DMS 273 (cell line): ENCODE results near the gene TVP23C.

Experiments used
- DNase-seq: peaks from one replicate; lab custom pipeline; 2025; ENCODE audit not compliant: unreplicated experiment; lab: John Stamatoyannopoulos, UW

TVP23C gene

DNA sequence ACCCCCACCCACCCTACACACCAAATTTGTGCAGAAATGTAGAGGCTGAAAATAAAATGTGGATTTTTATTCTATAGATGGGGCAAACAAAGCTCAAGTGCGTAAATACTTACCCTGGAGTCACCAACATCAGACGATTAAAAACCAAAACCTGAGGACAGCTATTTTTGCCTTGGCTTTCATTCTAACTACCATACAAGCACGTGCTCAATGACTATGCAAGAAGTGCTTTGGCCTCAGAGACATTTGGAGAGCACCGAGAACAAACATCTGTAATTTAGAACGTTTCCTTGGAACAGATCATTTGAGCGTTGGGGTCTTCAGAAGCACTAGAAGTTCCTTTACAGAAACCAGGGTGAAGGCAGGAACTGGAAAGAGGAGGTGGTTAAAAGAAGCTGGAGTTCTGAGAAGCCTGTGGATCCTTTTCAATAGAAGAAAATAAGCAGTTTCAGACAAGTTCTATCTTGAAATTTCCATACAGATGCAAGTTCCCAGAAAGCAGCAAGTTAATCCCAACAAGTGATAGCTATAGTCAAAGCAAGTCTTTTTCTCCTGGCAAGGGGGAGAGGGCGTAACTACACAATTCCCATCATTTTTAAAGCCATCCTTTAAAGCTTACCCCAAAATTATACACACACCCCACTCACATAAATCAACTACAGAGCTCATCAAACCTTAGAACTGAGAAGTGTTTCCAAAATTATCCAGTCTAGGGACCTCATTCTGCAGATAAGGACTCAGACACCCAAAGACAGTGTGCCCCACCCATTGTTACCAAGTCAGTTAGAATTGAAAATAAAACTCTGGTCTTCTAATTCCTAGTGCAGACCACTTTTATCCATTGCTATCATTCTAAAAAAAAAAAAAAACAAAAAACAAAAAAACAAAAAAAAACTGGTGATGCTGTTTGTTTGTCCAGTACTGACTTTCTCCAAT is 66.3 kb downstream of the TVP23C start:
- DNase-seq, result no peak

DNA sequence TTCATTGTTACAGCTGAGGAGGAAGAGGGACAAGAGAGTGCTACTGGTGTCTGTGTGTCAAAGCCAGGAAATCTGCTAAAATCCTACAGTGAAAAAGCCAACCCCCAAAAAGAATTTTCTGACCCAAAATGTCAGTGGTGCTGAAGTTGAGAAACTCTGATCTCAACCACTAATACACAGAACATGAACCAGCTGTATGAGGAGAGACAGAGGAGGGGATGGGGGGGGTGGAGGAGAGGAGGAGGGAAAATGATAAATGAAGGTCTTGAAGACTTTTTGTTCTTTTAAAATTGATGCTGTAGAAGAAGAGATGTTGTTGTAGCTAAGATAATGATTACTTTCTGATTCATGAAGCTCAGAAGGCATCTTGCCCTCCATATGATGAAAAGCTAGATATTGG is 68.5 kb downstream of the TVP23C start:
- DNase-seq, result no peak

- DNase-seq, result no peak
Observed at GRCh38 chr17:15493693-15494035, 69.6 kb downstream of the TVP23C start.

DNA sequence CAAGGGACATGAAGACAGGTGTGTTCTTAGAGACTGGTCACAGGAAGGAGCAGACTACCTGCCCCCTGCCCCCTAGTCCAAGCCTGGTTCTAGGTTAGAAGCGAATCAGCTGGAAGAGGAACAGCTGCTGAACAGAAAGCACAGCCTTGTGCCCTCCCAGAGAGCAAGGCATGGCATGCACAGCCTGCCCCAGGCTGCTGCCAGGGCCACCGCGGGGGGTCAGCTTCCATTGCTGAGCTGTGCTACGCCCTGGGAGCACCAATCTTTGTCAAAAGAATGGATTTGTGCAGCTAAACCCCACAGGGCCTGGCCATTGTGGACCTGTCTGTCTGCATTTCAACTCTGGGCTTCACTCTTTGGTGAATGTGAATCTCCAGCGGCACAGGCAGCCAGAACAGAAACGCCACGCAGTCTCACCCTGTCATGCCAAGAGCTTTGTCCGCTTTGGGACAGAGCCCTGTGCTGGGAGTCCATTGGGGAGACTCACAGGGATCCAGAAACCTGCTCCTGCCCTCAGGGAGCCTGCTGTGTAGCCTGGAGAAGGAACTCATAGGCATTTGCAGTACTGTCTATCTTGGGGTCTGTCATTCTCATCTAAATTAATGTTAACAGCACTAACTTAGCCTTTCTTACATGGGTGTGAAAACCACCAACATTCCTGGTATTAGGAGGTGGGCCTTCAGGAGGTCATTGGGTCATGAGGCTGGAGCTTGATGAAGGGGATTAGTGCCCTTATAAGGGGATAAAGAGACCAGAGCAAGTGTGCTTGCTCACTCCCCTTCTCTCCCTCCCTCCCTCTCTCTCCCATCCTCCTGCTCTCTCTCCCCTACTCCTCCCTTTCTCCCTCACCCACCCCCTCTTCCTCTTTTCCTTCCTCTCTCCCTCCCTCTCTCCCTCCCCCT is 70.2 kb downstream of the TVP23C start:
- peak; percentile 14 for DNase-seq

DNA sequence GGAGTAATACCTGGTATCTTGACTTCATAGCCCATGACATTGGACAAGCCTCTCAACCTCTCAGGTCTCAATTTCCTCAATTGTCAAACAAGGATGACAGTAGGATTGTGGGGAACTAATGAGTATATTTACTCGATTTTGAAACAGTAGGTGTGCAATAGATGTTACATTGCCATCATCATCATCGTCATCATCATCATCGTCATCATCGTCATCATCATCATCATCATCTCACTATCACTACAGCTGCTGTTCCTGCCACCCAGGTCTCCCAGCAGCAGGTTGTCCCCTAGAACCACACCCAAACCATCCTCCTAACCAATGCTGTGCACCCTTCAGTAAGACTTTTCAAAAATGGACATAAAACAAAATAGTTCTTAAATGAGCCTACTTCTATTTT is 71.1 kb downstream of the TVP23C start:
- no peak for DNase-seq

DNA sequence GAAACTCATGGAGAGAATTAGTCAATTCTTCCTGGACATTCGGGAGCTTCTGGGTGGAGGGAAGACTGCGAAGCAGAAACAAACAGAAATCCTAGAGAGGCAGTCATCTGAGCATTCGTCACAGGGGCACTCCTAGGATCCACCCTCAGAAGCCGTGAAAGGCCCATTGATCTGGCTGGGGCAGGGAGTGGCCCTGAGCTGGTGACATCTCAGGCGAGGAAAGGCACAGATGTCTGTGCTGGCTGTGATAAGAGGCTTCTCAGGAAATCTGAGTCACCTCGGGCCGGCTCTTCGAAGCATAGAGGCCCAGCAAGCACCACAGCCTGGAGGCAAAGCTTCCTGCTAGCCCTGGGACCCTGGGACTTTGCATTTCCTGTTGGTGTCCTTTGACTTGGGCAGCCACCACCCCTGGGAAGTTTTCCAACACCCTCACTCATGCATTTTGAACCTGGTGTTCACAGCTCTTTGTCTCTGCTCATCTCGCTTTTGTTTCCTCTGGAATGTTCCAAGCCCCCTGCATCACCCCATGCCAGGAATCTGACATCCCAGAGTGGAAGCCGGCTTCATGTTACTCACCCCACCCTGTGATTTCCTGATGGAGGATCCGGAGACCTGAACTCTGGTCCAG is 72.5 kb downstream of the TVP23C start:
- DNase-seq, result no peak

DNA sequence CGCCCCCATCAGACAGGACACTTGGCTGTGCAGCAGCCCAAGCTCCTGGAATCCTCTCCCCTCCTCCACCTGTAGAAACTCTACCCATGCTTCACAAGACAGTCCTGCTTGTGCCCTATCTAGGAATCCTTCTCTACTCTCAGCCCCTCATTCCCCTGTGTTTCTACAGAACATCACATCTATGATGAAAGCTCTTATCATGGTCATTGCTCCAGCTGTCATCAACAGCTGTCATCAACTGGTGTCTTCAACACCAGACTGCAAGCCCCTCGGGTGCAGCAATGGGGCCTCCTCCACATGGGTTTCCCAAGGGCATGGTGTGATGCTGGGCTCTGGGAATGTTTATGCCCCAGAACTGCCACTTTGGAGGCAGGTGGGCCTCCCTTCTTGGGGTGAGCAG is 74.7 kb downstream of the TVP23C start:
- DNase-seq, result peak; percentile 6

DNA sequence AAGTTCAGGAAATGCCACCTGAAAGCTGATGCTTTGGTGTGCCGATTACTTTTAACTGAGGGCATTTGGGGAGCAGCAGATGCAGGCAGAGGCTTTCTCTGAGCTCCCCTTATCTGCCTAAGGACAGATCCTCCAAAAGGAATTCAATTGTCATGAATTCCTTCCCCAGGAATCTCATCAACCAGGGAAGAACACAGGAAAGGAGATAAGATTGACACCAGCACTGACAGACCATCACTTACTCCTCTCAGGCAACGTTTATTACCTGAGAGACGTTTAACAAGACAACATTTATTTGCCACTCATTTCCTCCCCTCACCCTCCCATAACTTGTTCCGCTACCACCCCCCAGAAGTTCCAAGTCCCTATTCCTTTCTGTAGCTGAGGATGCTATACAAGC is 78.2 kb downstream of the TVP23C start:
- DNase-seq, result no peak

GRCh38 chr17:15483431-15483830 is 79.9 kb downstream of the TVP23C start:
- no peak for DNase-seq

GRCh38 chr17:15482476-15482875 is 80.8 kb downstream of the TVP23C start:
- DNase-seq, result no peak

GRCh38 chr17:15481481-15481880 is 81.8 kb downstream of the TVP23C start:
- DNase-seq, result no peak

DNA sequence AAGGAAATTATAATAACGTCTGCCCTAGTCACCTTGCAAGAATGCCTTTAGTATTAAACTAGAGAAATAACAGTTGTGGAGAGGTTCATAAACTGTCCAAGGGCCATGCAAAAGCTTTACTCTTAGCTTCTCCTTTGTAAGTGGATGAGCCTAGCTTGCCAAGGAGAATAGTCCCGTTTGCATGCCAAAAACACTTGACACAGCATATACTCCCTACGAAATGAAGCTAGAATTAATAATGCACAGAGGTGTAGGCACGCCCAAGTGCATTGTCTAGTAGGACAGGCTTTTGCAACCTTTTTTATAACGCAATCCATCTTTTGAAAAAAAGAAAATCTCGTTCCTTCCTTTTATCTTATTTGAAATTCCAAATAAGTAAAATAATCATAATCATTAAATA is 83.1 kb downstream of the TVP23C start:
- no peak for DNase-seq

DNA sequence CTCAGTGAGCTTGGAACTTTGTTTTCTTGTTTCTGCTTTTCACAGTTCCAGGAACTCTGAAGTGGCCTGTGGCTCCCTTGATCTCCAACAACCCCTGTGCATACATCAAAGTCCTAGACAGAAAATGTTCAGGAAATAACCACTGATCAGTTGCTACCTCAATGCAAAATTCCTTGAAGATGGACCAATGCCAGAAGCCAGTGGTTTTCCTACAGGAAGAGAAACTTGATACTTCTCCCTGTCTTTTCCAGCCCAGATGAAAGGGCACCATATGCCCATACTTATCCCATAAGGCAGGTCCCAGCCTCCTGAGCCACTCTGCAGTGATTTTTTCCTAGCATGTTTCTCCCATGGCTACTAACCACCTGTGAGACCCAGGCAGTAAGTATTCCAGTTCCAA is 83.6 kb downstream of the TVP23C start:
- peak; percentile 76 for DNase-seq

DNA sequence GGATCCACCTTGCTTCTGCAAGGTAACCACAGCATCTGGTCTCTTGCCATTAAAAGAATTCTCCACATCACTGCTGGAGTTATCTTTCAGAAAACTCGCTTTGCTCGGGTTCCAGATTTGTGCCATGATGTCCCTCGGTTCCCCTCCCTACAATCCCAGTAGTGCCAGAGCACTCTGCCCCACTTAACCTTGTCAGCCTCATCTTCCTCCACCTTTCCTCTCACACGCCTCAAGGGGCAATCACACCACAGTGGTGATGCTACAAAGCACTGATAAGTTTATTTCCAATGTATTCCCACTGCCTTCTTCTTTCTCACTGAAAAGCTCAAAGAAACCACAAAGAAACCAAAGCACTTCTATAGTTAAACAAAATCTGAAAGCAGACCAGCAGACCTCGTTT is 84.4 kb downstream of the TVP23C start:
- no peak for DNase-seq

GRCh38 chr17:15475631-15476354 is 87.5 kb downstream of the TVP23C start:
- DNase-seq, result no peak

DNA sequence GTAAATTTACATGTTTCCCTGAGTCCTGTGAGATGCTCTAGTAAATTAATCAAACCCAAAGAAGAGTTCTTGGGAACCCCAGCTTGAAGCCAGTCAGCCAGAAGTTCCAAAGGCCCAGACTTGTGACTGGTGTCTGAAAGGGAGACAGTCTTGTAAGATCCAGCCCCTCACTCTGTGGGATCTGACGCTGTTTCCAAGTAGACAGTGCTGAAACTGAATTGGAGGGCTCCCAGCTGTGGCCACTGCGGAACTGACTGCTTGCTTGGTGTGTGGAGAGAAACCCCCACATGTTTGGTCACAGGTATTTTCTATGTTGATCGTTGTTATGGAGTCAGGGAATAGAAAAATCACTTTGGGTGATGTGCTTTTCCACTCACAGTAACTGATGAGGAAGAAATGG is 90.4 kb downstream of the TVP23C start:
- DNase-seq, result no peak

DNA sequence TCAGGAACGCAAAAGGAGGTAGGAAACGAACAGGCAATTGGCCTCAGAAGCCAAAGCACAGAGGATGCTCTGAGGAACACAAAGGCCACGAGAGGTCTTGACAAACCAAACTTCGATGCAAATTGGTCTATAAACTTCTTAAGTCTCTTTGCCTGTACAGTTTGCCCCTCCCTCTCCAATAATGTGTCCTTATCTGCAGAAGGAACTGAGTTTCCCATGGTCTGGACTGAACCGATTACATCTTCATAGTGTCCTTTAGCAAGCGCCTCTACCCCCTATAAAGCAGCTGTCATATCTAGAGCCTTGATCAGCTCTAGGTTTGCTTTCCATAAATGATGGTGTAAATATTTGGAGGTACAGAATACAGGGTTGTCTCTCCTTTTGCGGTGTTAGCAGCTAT is 92.7 kb downstream of the TVP23C start:
- DNase-seq, result no peak

- DNase-seq, result peak; percentile 3
Observed at GRCh38 chr17:15469260-15469659, 94.0 kb downstream of the TVP23C start.

DNA sequence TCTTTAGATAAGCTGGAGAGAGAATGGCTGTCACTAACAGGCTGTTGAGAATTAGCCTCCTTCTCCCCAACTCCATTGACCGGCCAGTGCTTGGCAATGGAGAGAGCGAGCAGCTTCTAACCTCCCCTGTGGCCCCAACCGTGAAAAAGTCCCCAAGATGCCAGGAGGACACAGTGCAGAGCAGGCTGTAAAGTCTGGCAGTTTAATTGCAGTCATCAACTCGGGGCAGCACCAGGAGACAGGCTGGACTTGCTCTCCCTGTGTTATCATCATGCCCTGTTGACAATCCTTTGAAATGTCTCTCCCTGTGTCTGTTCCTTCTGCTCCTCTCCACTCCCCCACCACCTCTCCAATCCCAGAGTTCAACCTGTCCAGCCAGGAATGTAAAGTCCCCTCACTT is 95.2 kb downstream of the TVP23C start:
- no peak for DNase-seq

- DNase-seq, result no peak
Observed at GRCh38 chr17:15467592-15467991, 95.7 kb downstream of the TVP23C start, which contains the start of gene CDRT4. Gene CDRT4, minus strand, starts transcription at chr17:15467621. Its CDS starts 27,383 bp downstream, at chr17:15440238.

DNA sequence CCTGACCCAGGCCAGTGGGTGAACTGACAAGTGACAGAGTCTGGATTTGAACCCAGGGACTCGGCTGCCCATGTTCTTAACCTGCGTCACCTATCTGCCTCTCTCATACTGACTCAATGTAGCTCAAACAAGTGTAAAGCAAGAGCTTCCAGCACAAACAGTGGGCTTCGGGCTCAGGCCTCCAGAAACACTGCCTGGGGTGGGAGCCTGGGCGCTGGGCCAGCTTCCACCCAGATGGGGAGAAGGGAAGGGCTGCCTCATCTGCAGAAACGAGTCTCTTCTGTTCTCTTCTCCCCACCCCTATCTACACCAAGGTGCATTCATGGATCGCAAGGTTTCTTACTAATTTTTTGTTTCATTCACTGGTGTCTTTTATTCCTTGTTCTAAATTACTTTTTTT is 97.2 kb downstream of the TVP23C start:
- peak; percentile 35 for DNase-seq
